MCF 10A (cell line): ENCODE measurements around the gene RNF227. TPM values are rescaled to one million over a fixed set of nuclear protein-coding genes. Genes with fewer than 3 reads are reported as not detected.

Experiments used
- BruUV-seq: library from RNA; stranded (reverse); fragments of 400-500 nt; replicated peaks from 2 replicates; lab custom pipeline; 2021; lab: Mats Ljungman, UMichigan
- CTCF ChIA-PET: fragments of 300-600 bp; sonication (Branson Sonifier 250); formaldehyde crosslinking; extraction: SDS; loops from one replicate; lab custom pipeline; 2021; ENCODE audit warnings: antibody characterized with exemption, inconsistent platforms; lab: Yijun Ruan, JAX
- POLR2A ChIA-PET: fragments of 300-600, 350-650 bp; sonication (Branson Sonifier 250); formaldehyde crosslinking; extraction: SDS; loops from one replicate; lab custom pipeline; 2020; ENCODE audit warnings: antibody characterized with exemption, inconsistent platforms; lab: Yijun Ruan, JAX
- DNase-seq: peaks from one replicate; pipeline ENCODE4 v3.0.0-alpha.2; 2018; ENCODE audit not compliant: unreplicated experiment
- H3K27ac Mint-ChIP-seq: one replicate; pipeline ENCODE4 v1.8.0; 2022; ENCODE audit warnings: mild to moderate bottlenecking, low read depth, mixed read lengths; ENCODE audit not compliant: unreplicated experiment
- H3K27me3 Mint-ChIP-seq: one replicate; pipeline ENCODE4 v1.8.0; 2022; ENCODE audit warnings: mixed read lengths; ENCODE audit not compliant: insufficient read depth, unreplicated experiment
- H3K36me3 Mint-ChIP-seq: one replicate; pipeline ENCODE4 v1.8.0; 2022; ENCODE audit warnings: mild to moderate bottlenecking, moderate library complexity, mixed read lengths; ENCODE audit not compliant: insufficient read depth, unreplicated experiment
- H3K4me1 Mint-ChIP-seq: one replicate; pipeline ENCODE4 v1.8.0; 2022; ENCODE audit warnings: mixed read lengths; ENCODE audit not compliant: insufficient read depth, unreplicated experiment
- H3K4me3 Mint-ChIP-seq: one replicate; pipeline ENCODE4 v1.8.0; 2022; ENCODE audit warnings: mild to moderate bottlenecking, moderate library complexity, mixed read lengths; ENCODE audit not compliant: unreplicated experiment
- H3K9me3 Mint-ChIP-seq: one replicate; pipeline ENCODE4 v1.8.0; 2022; ENCODE audit warnings: mixed read lengths; ENCODE audit not compliant: unreplicated experiment
- intact Hi-C: fragments of 100-400 bp; cut with micrococcal nuclease; formaldehyde crosslinking; loops from 2 replicates; pipeline ENCODE4 v1.14.1; 2022
- total RNA-seq: library from RNA; stranded (reverse); gene quantifications from 2 replicates; pipeline ENCODE4 v1.2.3, GENCODE V29; 2022
- TF ChIP-seq, protein P1 (sequence below): fragments of 200-600 bp; IDR thresholded peaks from one replicate; pipeline ENCODE4 v1.8.0; 2022; ENCODE audit warnings: antibody characterized with exemption, mild to moderate bottlenecking; ENCODE audit not compliant: unreplicated experiment

Gene RNF227
- total RNA-seq, 1 experiment from 2014 or later = 7.4 TPM

DNA sequence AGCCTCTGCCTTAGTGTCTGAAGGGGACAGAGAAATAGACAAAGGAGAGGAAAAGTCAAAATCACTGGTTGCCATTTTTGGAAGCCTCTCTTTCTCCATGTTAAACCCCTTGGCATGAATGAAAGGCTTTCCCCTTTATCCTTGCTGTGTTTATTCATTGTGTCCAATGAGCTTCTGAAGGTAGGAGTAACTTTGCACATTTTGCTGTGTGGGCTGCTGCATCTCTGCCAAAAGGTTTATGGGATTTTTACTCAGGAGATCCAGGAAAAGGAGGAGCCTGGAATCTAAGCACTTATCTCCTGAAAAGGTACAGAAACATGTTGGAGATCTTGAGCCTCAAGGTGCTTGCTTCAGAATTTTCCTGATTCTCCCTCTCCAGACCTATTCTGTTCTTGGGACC is 19.8 kb upstream of the RNF227 start:
- CTCF ChIA-PET = interaction anchor here (0.6 to 2.5 kb wide), 8 partner anchors 13 to 759 kb away, joined by 3 to 12 read pairs (median 4); no protein-coding TSS in a partner anchor
- peaks cover 23% of the 10 kb centered on the region for H3K4me1 Mint-ChIP-seq
- H3K36me3 Mint-ChIP-seq = peaks cover 50% of the 10 kb centered on the region
- intact Hi-C loops = no loop called here
- no TSS peak for BruUV-seq
- no peaks in the 10 kb centered on the region for H3K27me3 Mint-ChIP-seq
- TF ChIP-seq, protein P1, sequence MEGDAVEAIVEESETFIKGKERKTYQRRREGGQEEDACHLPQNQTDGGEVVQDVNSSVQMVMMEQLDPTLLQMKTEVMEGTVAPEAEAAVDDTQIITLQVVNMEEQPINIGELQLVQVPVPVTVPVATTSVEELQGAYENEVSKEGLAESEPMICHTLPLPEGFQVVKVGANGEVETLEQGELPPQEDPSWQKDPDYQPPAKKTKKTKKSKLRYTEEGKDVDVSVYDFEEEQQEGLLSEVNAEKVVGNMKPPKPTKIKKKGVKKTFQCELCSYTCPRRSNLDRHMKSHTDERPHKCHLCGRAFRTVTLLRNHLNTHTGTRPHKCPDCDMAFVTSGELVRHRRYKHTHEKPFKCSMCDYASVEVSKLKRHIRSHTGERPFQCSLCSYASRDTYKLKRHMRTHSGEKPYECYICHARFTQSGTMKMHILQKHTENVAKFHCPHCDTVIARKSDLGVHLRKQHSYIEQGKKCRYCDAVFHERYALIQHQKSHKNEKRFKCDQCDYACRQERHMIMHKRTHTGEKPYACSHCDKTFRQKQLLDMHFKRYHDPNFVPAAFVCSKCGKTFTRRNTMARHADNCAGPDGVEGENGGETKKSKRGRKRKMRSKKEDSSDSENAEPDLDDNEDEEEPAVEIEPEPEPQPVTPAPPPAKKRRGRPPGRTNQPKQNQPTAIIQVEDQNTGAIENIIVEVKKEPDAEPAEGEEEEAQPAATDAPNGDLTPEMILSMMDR = no peak
- DNase-seq = no peak
- H3K27ac Mint-ChIP-seq = no peak overlapping the region
- POLR2A ChIA-PET = no interaction called here
- no peaks in the 10 kb centered on the region for H3K9me3 Mint-ChIP-seq
- no peak overlapping the region for H3K4me3 Mint-ChIP-seq

DNA sequence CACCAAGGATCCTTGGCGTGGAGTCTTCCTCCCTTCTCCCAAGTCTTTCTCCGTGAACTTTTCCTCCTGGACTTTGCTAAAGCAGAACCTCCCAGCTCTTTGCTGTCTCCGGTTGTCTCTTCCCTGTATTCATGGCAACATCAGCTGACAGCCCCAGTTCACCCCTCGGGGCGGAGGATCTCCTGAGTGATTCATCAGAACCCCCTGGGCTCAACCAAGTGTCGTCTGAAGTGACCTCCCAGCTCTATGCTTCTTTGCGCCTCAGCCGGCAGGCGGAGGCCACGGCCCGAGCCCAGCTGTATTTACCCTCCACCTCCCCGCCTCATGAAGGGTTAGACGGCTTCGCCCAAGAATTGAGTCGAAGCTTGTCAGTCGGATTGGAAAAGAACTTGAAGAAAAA is 16.9 kb upstream of the RNF227 start:
- Mint-ChIP-seq H3K9me3 (no peaks in the 10 kb centered on the region), H3K27me3 (no peaks in the 10 kb centered on the region), H3K36me3 (peaks cover 32% of the 10 kb centered on the region), H3K27ac (peak overlapping the region; percentile 96), H3K4me1 (peaks cover 22% of the 10 kb centered on the region), H3K4me3 (peak overlapping the region; percentile 95)
- CTCF ChIA-PET = interaction anchor here (0.5 to 3.4 kb wide), 28 partner anchors 12 to 635 kb away, joined by 3 to 20 read pairs (median 4); partner anchors contain the start of gene CHD3
- TF ChIP-seq, protein P1 = peak; percentile 9
- BruUV-seq = no TSS peak
- intact Hi-C loops = loop anchor here (1.0 to 5.0 kb wide), 3 partner anchors 18 to 109 kb away; no protein-coding TSS in a partner anchor
- peak; percentile 53 for DNase-seq
- POLR2A ChIA-PET = interaction anchor here (0.6 to 4.0 kb wide), 34 partner anchors 7 to 375 kb away, joined by 3 to 103 read pairs (median 6); partner anchors contain the start of genes ALOXE3, AURKB, CHD3 and CYB5D1

DNA sequence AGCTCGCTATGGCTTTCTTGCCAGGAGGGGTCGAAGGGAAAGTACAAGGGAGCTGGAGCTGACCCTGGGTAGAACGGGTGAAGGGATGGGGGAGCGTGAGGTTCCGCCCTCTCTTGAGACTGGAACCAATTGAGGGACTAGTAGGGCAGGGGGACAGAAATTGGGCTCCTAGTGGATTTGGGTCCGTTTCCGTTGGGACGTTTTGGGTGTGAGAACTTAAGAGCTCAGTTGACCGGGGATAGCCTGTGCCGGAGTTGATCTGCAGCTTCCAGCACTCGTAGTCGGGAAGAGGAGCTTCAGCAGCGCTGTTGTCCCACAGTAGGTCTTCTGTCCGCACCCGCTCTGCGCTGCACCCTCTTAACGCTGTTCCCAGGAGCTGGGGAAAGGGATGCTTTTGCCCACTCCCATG is 16.4 kb upstream of the RNF227 start:
- H3K9me3 Mint-ChIP-seq = no peaks in the 10 kb centered on the region
- peaks cover 27% of the 10 kb centered on the region for H3K36me3 Mint-ChIP-seq
- H3K27ac Mint-ChIP-seq = peak overlapping the region; percentile 96
- peaks cover 22% of the 10 kb centered on the region for H3K4me1 Mint-ChIP-seq
- TF ChIP-seq, protein P1 = no peak
- DNase-seq = peak; percentile 34
- H3K4me3 Mint-ChIP-seq = peak overlapping the region; percentile 95
- intact Hi-C loops = loop anchor here (1.0 to 5.0 kb wide), 3 partner anchors 17 to 110 kb away; no protein-coding TSS in a partner anchor
- POLR2A ChIA-PET = interaction anchor here (0.5 to 4.0 kb wide), 46 partner anchors 8 to 673 kb away, joined by 3 to 103 read pairs (median 4); partner anchors contain the start of genes ALOXE3, AURKB, CHD3 and CYB5D1
- H3K27me3 Mint-ChIP-seq = no peaks in the 10 kb centered on the region
- TSS peak; percentile 60 for BruUV-seq
- CTCF ChIA-PET = interaction anchor here (0.5 to 3.4 kb wide), 24 partner anchors 12 to 634 kb away, joined by 3 to 20 read pairs (median 4); partner anchors contain the start of gene CHD3

DNA sequence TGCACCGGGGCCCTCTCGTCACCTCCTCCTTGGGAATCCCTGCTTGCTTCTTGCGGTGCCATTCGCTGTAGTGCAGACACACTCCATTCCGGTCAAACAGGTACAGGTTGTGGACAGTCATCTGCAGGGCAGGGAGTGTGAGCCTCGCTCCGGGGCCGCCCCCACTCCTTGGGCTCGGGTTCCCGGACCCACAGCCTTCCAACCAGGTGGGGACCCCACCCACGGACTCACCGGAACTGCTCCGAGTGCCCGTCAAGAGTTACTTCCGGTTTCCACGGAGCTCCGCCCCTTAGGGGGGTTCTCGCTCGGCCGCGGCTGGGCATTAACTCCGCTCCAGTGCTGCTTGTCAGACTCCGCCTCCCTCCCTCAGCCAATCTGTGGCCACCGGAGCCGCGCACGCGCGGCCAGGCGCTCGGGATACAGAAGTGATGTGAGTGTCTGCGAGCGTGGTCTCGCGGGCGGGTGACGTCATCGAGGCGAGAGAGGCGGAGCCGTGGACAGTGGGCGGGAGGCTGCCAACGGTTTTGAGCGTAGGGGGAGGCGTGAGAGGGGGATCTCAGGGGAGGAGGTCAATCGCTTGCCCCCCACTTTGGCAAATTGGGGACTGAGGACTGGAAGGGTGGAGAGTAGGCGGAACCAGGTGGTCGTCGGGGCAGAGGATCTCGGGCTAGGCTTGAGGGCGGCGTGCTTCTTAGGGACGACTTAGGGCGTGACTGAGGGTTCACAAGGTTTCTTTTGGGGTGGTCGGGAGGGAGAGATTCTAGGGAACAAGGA is 15.8 kb upstream of the RNF227 start, which contains the start of the genes CNTROB and TRAPPC1:
Gene CNTROB, plus strand, starts transcription at position 498 of the 774 bp plus-strand sequence. CDS start 874 bp downstream, outside the sequence.
Gene TRAPPC1, minus strand, starts transcription at position 238 of the 774 bp plus-strand sequence. Its CDS starts 117 bp downstream, at position 121.
- TF ChIP-seq, protein P1 = no peak
- Mint-ChIP-seq H3K27ac (peak within 1 kb of the TSS; percentile 96), H3K36me3 (peaks cover 21% of the 10 kb centered on the region), H3K9me3 (no peaks in the 10 kb centered on the region), H3K4me1 (peaks cover 22% of the 10 kb centered on the region), H3K4me3 (peak within 1 kb of the TSS; percentile 95), H3K27me3 (no peaks in the 10 kb centered on the region)
- peak; percentile 98 for DNase-seq
- BruUV-seq = no TSS peak
- POLR2A ChIA-PET = interaction anchor here (0.5 to 4.0 kb wide), 45 partner anchors 9 to 672 kb away, joined by 3 to 103 read pairs (median 4); partner anchors contain the start of genes ALOXE3, AURKB, CHD3 and CYB5D1
- intact Hi-C loops = loop anchor here (1.0 to 5.0 kb wide), 3 partner anchors 17 to 110 kb away; no protein-coding TSS in a partner anchor
- CTCF ChIA-PET = interaction anchor here (0.6 to 3.4 kb wide), 15 partner anchors 13 to 281 kb away, joined by 3 to 20 read pairs (median 4); partner anchors contain the start of gene CHD3
